OCI-LY3 (cell line): ENCODE results near the gene TEX35.

Experiments
- EZH2phosphoT487 ChIP-seq: fragments of 200-600 bp; shearing (Covaris generic); IDR thresholded peaks from 2 replicates; pipeline ENCODE4 v1.6.1; 2018; ENCODE audit warnings: antibody characterized with exemption, mixed run types, low read depth
- TF ChIP-seq, protein P1 (sequence below): fragments of 200-600, 300-600 bp; sonication (generic); IDR thresholded peaks from 2 replicates; pipeline ENCODE4 v1.5.1; 2014; ENCODE audit warnings: antibody characterized with exemption, low read length, low read depth

DNA sequence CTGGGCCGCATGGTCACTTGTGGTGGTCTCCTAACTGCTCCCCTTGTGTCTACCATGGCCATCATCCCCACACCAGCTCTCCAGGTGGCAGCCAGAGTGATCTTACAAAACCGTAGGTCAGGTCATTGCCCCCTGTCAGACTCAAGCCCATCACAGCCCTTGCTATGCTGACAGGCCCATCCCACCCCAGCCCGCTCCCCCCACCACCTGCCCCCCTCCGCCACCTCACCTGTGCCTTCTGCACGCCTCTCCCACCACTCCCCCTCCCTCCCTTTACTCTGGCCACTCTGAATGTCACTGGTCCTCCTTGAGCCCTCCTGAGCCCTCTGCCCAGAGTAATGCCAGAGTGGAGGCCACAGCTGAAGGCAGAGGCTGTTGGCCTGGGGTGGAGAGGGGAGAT, 28.5 kb downstream of the TEX35 start:
- TF ChIP-seq, protein P1, sequence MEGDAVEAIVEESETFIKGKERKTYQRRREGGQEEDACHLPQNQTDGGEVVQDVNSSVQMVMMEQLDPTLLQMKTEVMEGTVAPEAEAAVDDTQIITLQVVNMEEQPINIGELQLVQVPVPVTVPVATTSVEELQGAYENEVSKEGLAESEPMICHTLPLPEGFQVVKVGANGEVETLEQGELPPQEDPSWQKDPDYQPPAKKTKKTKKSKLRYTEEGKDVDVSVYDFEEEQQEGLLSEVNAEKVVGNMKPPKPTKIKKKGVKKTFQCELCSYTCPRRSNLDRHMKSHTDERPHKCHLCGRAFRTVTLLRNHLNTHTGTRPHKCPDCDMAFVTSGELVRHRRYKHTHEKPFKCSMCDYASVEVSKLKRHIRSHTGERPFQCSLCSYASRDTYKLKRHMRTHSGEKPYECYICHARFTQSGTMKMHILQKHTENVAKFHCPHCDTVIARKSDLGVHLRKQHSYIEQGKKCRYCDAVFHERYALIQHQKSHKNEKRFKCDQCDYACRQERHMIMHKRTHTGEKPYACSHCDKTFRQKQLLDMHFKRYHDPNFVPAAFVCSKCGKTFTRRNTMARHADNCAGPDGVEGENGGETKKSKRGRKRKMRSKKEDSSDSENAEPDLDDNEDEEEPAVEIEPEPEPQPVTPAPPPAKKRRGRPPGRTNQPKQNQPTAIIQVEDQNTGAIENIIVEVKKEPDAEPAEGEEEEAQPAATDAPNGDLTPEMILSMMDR, result no peak
- no peak for TF ChIP-seq EZH2phosphoT487
